Mesendoderm (in vitro differentiated cells): ENCODE measurements around the gene HDHD5.
"Not testable (repeated sequence)": the region's sequence is repeated elsewhere in the genome, so short reads cannot be mapped to it uniquely, and the experiment has no call there.

Experiments
- DNase-seq: peaks from one replicate; pipeline ENCODE4 v3.0.0; 2013
- H2AK5ac ChIP-seq: 2 replicates; pipeline ENCODE4 v1.6.1; 2013; ENCODE audit warnings: low read length, inconsistent platforms
- H2BK120ac ChIP-seq: 2 replicates; pipeline ENCODE4 v1.6.1; 2013; ENCODE audit warnings: low read depth, mild to moderate bottlenecking, low read length, moderate library complexity, mixed read lengths
- H2BK15ac ChIP-seq: replicated peaks from 2 replicates; pipeline ENCODE4 v1.6.1; 2013; ENCODE audit warnings: low read depth, mild to moderate bottlenecking, moderate library complexity
- H2BK5ac ChIP-seq: 2 replicates; pipeline ENCODE4 v1.6.1; 2013; ENCODE audit warnings: low read length, inconsistent platforms
- H3K18ac ChIP-seq: 2 replicates; pipeline ENCODE4 v1.6.1; 2013; ENCODE audit warnings: mild to moderate bottlenecking, low read length, mixed read lengths
- H3K23ac ChIP-seq: one replicate; pipeline ENCODE4 v1.6.1; 2013; ENCODE audit warnings: low read length
- H3K27ac ChIP-seq: 2 replicates; pipeline ENCODE4 v1.5.1; 2013; ENCODE audit warnings: low read depth, mild to moderate bottlenecking, inconsistent platforms, low read length, moderate library complexity
- H3K27me3 ChIP-seq: 2 replicates; pipeline ENCODE4 v1.6.1; 2013; ENCODE audit warnings: low read length, control low read depth, mild to moderate bottlenecking, inconsistent platforms; ENCODE audit not compliant: insufficient read depth, poor library complexity
- H3K36me3 ChIP-seq: 2 replicates; pipeline ENCODE4 v1.6.1; 2013; ENCODE audit warnings: low read length, inconsistent platforms; ENCODE audit not compliant: control insufficient read depth, insufficient read depth
- H3K4ac ChIP-seq: one replicate; pipeline ENCODE4 v1.6.1; 2013; ENCODE audit warnings: low read depth, mild to moderate bottlenecking, low read length, moderate library complexity
- H3K4me1 ChIP-seq: 2 replicates; pipeline ENCODE4 v1.6.1; 2013; ENCODE audit warnings: low read depth, low read length, inconsistent platforms; ENCODE audit not compliant: control insufficient read depth
- H3K4me2 ChIP-seq: 2 replicates; pipeline ENCODE4 v1.6.1; 2013; ENCODE audit warnings: low read length
- H3K4me3 ChIP-seq: 2 replicates; pipeline ENCODE4 v1.5.1; 2013; ENCODE audit warnings: mild to moderate bottlenecking, low read length
- H3K56ac ChIP-seq: one replicate; pipeline ENCODE4 v1.6.1; 2013; ENCODE audit warnings: low read length
- H3K79me1 ChIP-seq: 2 replicates; pipeline ENCODE4 v1.6.1; 2013; ENCODE audit warnings: low read length, inconsistent platforms
- H3K79me2 ChIP-seq: 2 replicates; pipeline ENCODE4 v1.6.1; 2013; ENCODE audit warnings: mild to moderate bottlenecking, low read length; ENCODE audit not compliant: control insufficient read depth, insufficient read depth
- H3K9ac ChIP-seq: 2 replicates; pipeline ENCODE4 v1.6.1; 2013; ENCODE audit warnings: low read length, inconsistent platforms
- H4K5ac ChIP-seq: one replicate; pipeline ENCODE4 v1.6.1; 2013; ENCODE audit warnings: low read length
- H4K8ac ChIP-seq: one replicate; pipeline ENCODE4 v1.6.1; 2013; ENCODE audit warnings: low read depth, mild to moderate bottlenecking, control low read depth, low read length, moderate library complexity
- WGBS: extraction: QIAGEN DNeasy Blood & Tissue Kit; methylation state at CpG from one replicate; pipeline ENCODE4 v1.1.7; 2013; ENCODE audit warnings: low lambda C conversion rate, missing lambda C conversion rate; ENCODE audit not compliant: insufficient coverage; ENCODE audit errors: extremely low coverage; 5-methylcytosine and 5-hydroxymethylcytosine counted together

Gene HDHD5

DNA sequence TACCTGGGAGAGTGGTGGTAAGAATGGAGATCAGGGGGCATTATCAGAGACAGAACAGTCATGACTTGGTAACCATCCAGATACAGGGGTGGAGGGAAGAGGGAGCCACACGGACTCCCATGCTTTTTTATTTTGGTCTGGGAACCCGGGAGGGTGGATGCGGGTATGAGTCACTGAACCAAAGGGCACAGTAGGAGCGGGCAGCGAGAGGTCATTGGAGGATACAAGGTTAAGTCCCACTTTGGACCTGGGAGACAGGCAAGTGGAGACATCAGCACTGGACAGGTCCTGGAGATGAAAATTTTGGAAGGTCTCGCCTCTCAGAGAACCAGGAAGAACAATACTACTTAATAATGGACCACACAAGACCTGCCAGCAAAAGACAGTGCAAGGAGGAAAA is 6.7 kb downstream of the HDHD5 start:
- no peak overlapping the region for H3K27ac ChIP-seq
- peaks cover 47% of the 10 kb centered on the region for H3K79me2 ChIP-seq
- H4K5ac ChIP-seq: no peak overlapping the region
- peaks cover 19% of the 10 kb centered on the region for H3K79me1 ChIP-seq
- no peak overlapping the region for H2BK5ac ChIP-seq
- no peak overlapping the region for H2BK120ac ChIP-seq
- H3K36me3 ChIP-seq: no peaks in the 10 kb centered on the region
- H3K23ac ChIP-seq: no peak overlapping the region
- no peaks in the 10 kb centered on the region for H3K27me3 ChIP-seq
- no peak overlapping the region for H3K9ac ChIP-seq
- no peak overlapping the region for H2BK15ac ChIP-seq
- no peak overlapping the region for H3K4ac ChIP-seq
- H2AK5ac ChIP-seq: no peak overlapping the region
- H3K56ac ChIP-seq: no peak overlapping the region
- H4K8ac ChIP-seq: no peak overlapping the region
- H3K4me1 ChIP-seq: no peaks in the 10 kb centered on the region
- no peak for DNase-seq
- no peak overlapping the region for H3K4me3 ChIP-seq
- H3K18ac ChIP-seq: no peak overlapping the region
- WGBS: no CpG with 5 or more reads among the region's 6 CpGs
- H3K4me2 ChIP-seq: no peak overlapping the region

DNA sequence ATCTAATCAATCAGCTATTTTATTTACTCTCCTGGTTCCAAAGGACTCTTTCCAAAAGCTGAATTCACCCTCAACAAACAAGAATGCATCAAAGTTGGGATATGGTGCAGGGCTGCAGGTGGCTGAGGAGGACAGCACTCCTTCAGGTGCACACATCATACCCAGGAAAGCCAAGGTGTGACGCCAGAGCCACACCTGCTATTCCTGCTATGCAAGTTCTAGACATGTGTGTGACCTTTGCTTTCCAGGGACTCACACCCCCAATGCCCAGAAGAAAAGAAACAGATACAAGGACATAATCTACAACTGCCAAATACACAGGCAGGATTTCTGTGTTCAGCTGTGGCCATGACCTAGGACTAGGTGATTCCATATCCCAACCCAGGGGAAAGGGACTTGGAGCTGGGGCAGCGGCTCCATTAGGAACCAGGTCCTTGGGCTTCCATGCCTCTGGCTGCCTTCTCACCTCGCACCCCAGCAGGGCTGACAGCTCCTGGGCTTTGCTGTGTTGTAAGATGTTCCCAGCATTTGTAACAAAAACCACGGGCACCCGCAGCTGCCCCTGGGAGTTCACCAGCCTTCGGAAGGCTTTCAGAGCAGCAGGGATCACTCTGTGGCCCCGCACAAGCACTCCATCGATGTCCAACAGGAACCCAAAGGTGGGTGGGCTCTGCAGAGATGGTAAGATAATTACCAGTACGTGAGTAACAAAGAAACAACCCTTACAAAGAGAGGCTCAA is 9.8 kb downstream of the HDHD5 start:
- Histone ChIP-seq H3K4me3 (no peak overlapping the region), H3K79me1 (peaks cover 17% of the 10 kb centered on the region), H2BK15ac (no peak overlapping the region), H3K4ac (no peak overlapping the region), H4K5ac (no peak overlapping the region), H4K8ac (no peak overlapping the region), H3K18ac (no peak overlapping the region), H2BK120ac (no peak overlapping the region), H3K4me2 (no peak overlapping the region), H3K56ac (no peak overlapping the region), H3K4me1 (no peaks in the 10 kb centered on the region), H3K36me3 (no peaks in the 10 kb centered on the region), H3K23ac (no peak overlapping the region), H3K27me3 (no peaks in the 10 kb centered on the region), H2AK5ac (no peak overlapping the region), H3K9ac (no peak overlapping the region), H3K27ac (no peak overlapping the region), H2BK5ac (no peak overlapping the region), H3K79me2 (peaks cover 40% of the 10 kb centered on the region)
- WGBS: no CpG with 5 or more reads among the region's 9 CpGs
- DNase-seq: no peak

DNA sequence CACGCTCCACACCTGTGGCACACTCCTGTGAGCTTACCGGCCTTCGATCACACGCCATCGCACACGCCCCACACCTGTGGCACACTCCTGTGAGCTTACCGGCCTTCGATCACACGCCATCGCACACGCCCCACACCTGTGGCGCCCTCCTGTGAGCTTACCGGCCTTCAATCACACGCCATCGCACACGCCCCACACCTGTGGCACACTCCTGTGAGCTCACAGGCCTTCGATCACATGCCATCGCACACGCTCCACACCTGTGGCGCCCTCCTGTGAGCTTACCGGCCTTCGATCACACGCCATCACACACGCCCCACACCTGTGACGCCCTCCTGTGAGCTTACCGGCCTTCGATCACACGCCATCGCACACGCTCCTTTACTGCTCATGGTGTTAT is 11.6 kb downstream of the HDHD5 start:
- not testable (repeated sequence) for H2BK5ac ChIP-seq, H2AK5ac ChIP-seq, H3K56ac ChIP-seq, H3K36me3 ChIP-seq, H4K5ac ChIP-seq, H3K27me3 ChIP-seq, H3K9ac ChIP-seq, H3K4ac ChIP-seq, H4K8ac ChIP-seq, DNase-seq, H2BK120ac ChIP-seq, H3K4me3 ChIP-seq, H3K27ac ChIP-seq, H3K4me2 ChIP-seq, H3K23ac ChIP-seq, H2BK15ac ChIP-seq, H3K4me1 ChIP-seq, H3K18ac ChIP-seq
- Histone ChIP-seq H3K79me1 (peaks cover 11% of the 10 kb centered on the region), H3K79me2 (peaks cover 27% of the 10 kb centered on the region)
- no CpG with 5 or more reads among the region's 30 CpGs for WGBS

DNA sequence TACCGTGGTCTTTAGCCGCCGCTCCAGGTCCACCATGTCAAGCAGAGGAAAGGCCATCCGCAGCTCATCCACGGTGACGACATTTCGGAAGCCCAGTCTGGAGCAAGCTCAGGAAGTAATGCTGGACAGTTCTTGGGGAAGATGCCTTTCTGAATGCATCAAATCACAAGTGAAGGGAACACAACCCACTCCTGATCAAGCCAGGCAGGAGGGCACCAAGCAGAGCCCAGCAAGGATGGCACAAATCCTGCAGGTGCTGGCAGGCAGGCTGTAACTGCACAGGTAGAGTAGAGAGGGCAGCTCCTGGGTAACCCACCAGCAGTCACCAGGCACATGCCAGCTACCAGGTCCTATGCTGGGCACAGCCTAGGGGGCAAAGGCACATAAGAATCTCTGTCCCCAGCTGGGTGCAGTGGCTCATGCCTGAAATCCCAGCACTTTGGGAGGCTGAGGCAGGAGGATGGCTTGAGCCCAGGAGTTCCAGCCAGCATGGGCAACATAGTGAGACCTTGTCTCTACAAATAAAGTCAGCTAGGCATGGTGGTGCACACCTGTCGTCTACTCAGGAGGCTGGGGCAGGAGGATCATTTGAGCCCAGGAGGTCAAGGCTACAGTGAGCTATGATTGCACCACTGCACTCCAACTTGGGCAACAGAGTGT is 13.9 kb downstream of the HDHD5 start:
- H3K36me3 ChIP-seq: peaks cover 2% of the 10 kb centered on the region
- H3K4me3 ChIP-seq: no peak overlapping the region
- H3K18ac ChIP-seq: no peak overlapping the region

DNA sequence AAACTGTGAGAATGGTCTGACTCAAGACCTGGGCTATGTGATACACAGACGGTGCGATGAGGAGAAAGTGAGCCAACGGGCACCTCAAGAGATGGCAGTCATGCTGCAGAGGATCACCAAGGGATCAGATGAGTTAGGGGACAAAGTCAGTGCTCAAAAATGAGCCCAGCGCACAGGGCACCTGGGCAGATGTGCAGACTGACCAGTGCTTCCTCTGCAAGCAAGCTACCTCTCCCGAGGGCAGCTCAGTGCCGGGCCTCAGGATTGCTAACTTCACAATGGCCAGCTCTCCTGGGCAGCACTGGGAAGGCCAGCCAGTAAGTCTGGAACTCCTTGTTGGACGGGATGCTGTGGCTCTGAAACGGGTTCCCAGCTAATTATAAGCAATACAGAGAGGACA is 15.3 kb downstream of the HDHD5 start:
- peaks cover 2% of the 10 kb centered on the region for H3K36me3 ChIP-seq
- no peak for DNase-seq
- H3K4me1 ChIP-seq: no peaks in the 10 kb centered on the region
- H2BK120ac ChIP-seq: no peak overlapping the region
- H3K56ac ChIP-seq: no peak overlapping the region
- no peak overlapping the region for H3K23ac ChIP-seq
- WGBS: no CpG with 5 or more reads among the region's 8 CpGs
- H3K79me2 ChIP-seq: peaks cover 9% of the 10 kb centered on the region
- H3K9ac ChIP-seq: no peak overlapping the region
- no peak overlapping the region for H3K18ac ChIP-seq
- H2AK5ac ChIP-seq: no peak overlapping the region
- H2BK15ac ChIP-seq: no peak overlapping the region
- no peak overlapping the region for H2BK5ac ChIP-seq
- no peak overlapping the region for H3K4ac ChIP-seq
- H3K79me1 ChIP-seq: peaks cover 2% of the 10 kb centered on the region
- H3K4me3 ChIP-seq: no peak overlapping the region
- H3K27ac ChIP-seq: no peak overlapping the region
- no peak overlapping the region for H4K8ac ChIP-seq
- H3K4me2 ChIP-seq: no peak overlapping the region
- no peak overlapping the region for H4K5ac ChIP-seq
- no peaks in the 10 kb centered on the region for H3K27me3 ChIP-seq

More for the DNA sequence above, 13.9 kb downstream of the HDHD5 start:
- H3K4ac ChIP-seq: no peak overlapping the region
- peaks cover 19% of the 10 kb centered on the region for H3K79me2 ChIP-seq
- no peaks in the 10 kb centered on the region for H3K27me3 ChIP-seq
- no peak overlapping the region for H3K9ac ChIP-seq
- H2BK15ac ChIP-seq: no peak overlapping the region
- no peak overlapping the region for H3K4me2 ChIP-seq
- H4K8ac ChIP-seq: no peak overlapping the region
- no peaks in the 10 kb centered on the region for H3K4me1 ChIP-seq
- WGBS: no CpG with 5 or more reads among the region's 8 CpGs
- H2AK5ac ChIP-seq: no peak overlapping the region
- H2BK120ac ChIP-seq: no peak overlapping the region
- DNase-seq: no peak
- no peak overlapping the region for H3K23ac ChIP-seq
- no peak overlapping the region for H3K27ac ChIP-seq
- no peak overlapping the region for H4K5ac ChIP-seq
- H3K79me1 ChIP-seq: peaks cover 5% of the 10 kb centered on the region
- no peak overlapping the region for H3K56ac ChIP-seq
- no peak overlapping the region for H2BK5ac ChIP-seq
